ENCODE data around the gene IMPDH2.

- TF ChIP-seq CTCF (conservative IDR thresholded peaks at IDR 0.05; ENCODE audit: low read length) (no peak), EZH2phosphoT487 (IDR thresholded peaks at IDR 0.05; ENCODE audit: borderline replicate concordance, low read depth, low read length) (no peak)
Measured at GRCh38 chr3:49001155-49001554, 28.0 kb downstream of the IMPDH2 start.
